Prostate gland (tissue), 2 donors: ENCODE results near the gene CRELD1. TPM values are rescaled to one million over a fixed set of nuclear protein-coding genes. Genes with fewer than 3 reads are reported as not detected.

Source experiments
- DNase-seq: peaks from one replicate; pipeline ENCODE4 v3.0.0-alpha.2; 2019; ENCODE audit warnings: low spot score
- H3K27ac ChIP-seq, 2 donors: fragments of 200-600 bp; sonication (generic); 2 replicates each; pipeline ENCODE4 v1.5.1; 2017 to 2019
- H3K27me3 ChIP-seq: fragments of 200-600 bp; sonication (generic); replicated peaks from 2 replicates; pipeline ENCODE4 v1.5.1; 2019; ENCODE audit not compliant: insufficient read depth
- H3K36me3 ChIP-seq, 2 donors: fragments of 200-600 bp; sonication (generic); 1 replicate in 1 of 2; 2 replicates in 1 of 2; pipeline versions ENCODE4 v1.5.1 to v1.8.1; 2017 to 2019
- H3K4me1 ChIP-seq: fragments of 200-600 bp; sonication (generic); replicated peaks from 2 replicates; pipeline ENCODE4 v1.5.1; 2019
- H3K4me3 ChIP-seq, 2 donors: fragments of 200-600 bp; sonication (generic); 2 replicates each; pipeline ENCODE4 v1.5.1; 2017 to 2019
- H3K9me3 ChIP-seq: fragments of 200-600 bp; sonication (generic); 2 replicates; pipeline ENCODE4 v1.5.1; 2017
- POLR2A ChIP-seq: fragments of 450-650 bp; IDR thresholded peaks from one replicate; pipeline ENCODE4 v1.6.1; 2016; ENCODE audit warnings: antibody characterized with exemption, mild to moderate bottlenecking
- POLR2AphosphoS5 ChIP-seq: sonication (generic); formaldehyde crosslinking; IDR thresholded peaks from one replicate; pipeline ENCODE4 v1.6.1; 2017; ENCODE audit warnings: antibody characterized with exemption
- WGBS: methylation state at CpG from one replicate; pipeline ENCODE4 v1.1.5; 2018; 5-methylcytosine and 5-hydroxymethylcytosine counted together
- intact Hi-C: fragments of 100-400 bp; cut with DNase I; formaldehyde crosslinking; loops from one replicate; pipeline ENCODE4 v1.14.2; 2022
- total RNA-seq, 2 donors: library from RNA; depleted of rRNA; stranded (reverse); fragments of >200 nt; gene quantifications; one replicate each; pipeline ENCODE4 v1.1.0, GENCODE V29; 2016
- TF ChIP-seq, protein P1 (sequence below), 4 experiments: fragments of 200-600 bp in 2 of 4; fragments of 450-650 bp in 2 of 4; sonication (generic) in 2 of 4; IDR thresholded peaks; 1 replicate in 3 of 4; 2 replicates in 1 of 4; pipeline ENCODE4 v1.5.1; 2016 to 2019; ENCODE audit warnings: antibody characterized with exemption in 4 of 4, mild to moderate bottlenecking in 2 of 4, moderate library complexity in 2 of 4

CRELD1 gene
- total RNA-seq, 2 donors from 2014 or later = 46.9 to 64.9 TPM

- Histone ChIP-seq H3K4me3 (no peak overlapping the region), H3K9me3 (no peaks in the 10 kb centered on the region), H3K36me3 (peaks cover 5 to 7% of the 10 kb centered on the region in 2 donors), H3K4me1 (no peaks in the 10 kb centered on the region), H3K27ac (peak overlapping the region; percentile 59 to 69), H3K27me3 (no peaks in the 10 kb centered on the region)
- TF ChIP-seq POLR2A (no peak), POLR2AphosphoS5 (peak; percentile 60)
- TF ChIP-seq, protein P1, sequence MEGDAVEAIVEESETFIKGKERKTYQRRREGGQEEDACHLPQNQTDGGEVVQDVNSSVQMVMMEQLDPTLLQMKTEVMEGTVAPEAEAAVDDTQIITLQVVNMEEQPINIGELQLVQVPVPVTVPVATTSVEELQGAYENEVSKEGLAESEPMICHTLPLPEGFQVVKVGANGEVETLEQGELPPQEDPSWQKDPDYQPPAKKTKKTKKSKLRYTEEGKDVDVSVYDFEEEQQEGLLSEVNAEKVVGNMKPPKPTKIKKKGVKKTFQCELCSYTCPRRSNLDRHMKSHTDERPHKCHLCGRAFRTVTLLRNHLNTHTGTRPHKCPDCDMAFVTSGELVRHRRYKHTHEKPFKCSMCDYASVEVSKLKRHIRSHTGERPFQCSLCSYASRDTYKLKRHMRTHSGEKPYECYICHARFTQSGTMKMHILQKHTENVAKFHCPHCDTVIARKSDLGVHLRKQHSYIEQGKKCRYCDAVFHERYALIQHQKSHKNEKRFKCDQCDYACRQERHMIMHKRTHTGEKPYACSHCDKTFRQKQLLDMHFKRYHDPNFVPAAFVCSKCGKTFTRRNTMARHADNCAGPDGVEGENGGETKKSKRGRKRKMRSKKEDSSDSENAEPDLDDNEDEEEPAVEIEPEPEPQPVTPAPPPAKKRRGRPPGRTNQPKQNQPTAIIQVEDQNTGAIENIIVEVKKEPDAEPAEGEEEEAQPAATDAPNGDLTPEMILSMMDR (IDR thresholded peaks at IDR 0.05) = no peak
- intact Hi-C loops = no loop called here
- DNase-seq = peak; percentile 49
- WGBS = 42% methylated on average over 3 of the region's 3 CpGs
These were observed 36.5 kb downstream of the CRELD1 start for GRCh38 chr3:9970020-9970652.

DNA sequence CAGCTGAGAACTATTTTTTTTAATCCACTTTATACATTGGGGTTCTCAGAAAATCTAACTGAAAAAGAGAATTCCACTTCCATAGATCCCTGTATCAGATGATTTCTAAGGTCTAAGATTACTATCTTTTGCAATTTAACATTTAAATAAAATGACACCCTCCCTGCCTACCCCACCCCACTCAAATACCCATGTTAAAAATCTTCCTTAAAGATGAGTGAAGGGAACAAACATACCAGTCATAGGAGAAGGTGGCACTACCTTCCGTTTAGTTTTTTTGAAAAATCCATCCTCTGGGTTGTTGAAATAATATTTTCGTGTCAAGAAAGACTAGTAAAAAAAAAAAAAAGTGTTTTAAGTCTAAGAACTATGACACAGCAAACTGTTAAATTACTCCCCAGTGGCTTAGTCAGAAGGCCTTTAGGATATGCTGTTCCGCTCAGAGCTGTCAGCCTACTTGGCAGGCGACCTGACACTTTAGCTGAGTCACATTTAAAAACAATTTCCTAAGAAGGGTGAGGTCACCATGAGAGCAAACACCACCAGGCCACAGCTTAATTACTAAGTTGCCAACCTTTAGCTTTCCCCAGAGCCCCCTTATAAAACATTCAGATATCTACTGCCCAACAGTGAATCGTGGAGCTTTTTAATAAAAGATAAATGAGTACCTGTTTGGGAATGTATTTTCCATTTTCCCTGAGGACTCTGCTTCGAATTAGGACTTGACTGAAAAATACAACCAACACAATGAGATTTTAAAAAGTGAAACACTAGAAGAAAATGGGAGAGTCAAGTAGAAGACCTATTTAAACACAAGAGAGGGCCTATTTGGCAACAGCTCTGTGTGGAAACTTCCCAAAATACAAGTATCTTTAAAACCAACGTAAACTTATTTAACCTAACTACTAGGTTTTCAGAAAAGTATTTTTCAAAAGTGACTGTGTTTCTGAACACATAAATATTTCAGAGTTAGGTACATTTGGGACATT is 43.4 kb downstream of the CRELD1 start:
- H3K27me3 ChIP-seq = no peaks in the 10 kb centered on the region
- H3K27ac ChIP-seq = peak overlapping the region; percentile 54 to 67
- TF ChIP-seq POLR2A = peak; percentile 5
- peak; percentile 84 for TF ChIP-seq POLR2AphosphoS5
- TF ChIP-seq, protein P1 (IDR thresholded peaks at IDR 0.05) = no peak
- peak; percentile 64 for DNase-seq
- intact Hi-C loops = no loop called here
- WGBS = 38% methylated on average over 7 of the region's 7 CpGs
- no peak overlapping the region for H3K4me3 ChIP-seq
- H3K36me3 ChIP-seq = peaks cover 5 to 7% of the 10 kb centered on the region in 2 donors
- peaks cover 3% of the 10 kb centered on the region for H3K4me1 ChIP-seq
- H3K9me3 ChIP-seq = no peaks in the 10 kb centered on the region

GRCh38 chr3:9978710-9979305 is 45.2 kb downstream of the CRELD1 start:
- no peak for DNase-seq
- TF ChIP-seq POLR2AphosphoS5 (no peak), POLR2A (no peak)
- TF ChIP-seq, protein P1 (IDR thresholded peaks at IDR 0.05) = no peak
- H3K9me3 ChIP-seq = no peaks in the 10 kb centered on the region
- no peaks in the 10 kb centered on the region for H3K36me3 ChIP-seq
- WGBS = 86% methylated on average over 8 of the region's 8 CpGs
- no peak overlapping the region for H3K4me3 ChIP-seq
- intact Hi-C loops = no loop called here
- peaks cover 3% of the 10 kb centered on the region for H3K4me1 ChIP-seq
- H3K27ac ChIP-seq = no peak overlapping the region
- no peaks in the 10 kb centered on the region for H3K27me3 ChIP-seq

DNA sequence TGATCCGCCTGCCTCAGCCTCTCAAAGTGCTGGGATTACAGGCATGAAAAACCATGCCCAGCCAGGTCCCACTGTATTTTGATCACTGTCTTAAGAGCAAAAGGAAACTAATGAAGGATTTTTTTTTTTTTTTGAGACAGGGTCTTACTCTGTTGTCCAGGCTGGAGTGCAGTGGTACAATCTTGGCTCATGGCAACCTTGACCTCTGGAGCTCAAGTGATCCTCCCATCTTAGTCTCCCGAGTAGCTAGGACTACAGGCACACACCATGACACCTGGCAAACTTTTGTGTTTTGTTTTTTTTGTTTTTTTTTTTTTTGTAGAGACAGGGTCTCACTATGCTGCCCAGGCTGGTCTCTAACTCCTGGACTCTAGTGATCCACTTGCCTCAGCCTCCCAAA is 46.6 kb downstream of the CRELD1 start:
- intact Hi-C loops = no loop called here
- DNase-seq = no peak

More for the DNA sequence above, 46.6 kb downstream of the CRELD1 start:
- TF ChIP-seq POLR2A (no peak), POLR2AphosphoS5 (no peak)
- TF ChIP-seq, protein P1 (IDR thresholded peaks at IDR 0.05) = no peak
- Histone ChIP-seq H3K27me3 (no peaks in the 10 kb centered on the region), H3K27ac (no peak overlapping the region), H3K4me1 (peaks cover 3% of the 10 kb centered on the region), H3K9me3 (no peaks in the 10 kb centered on the region), H3K4me3 (no peak overlapping the region), H3K36me3 (no peaks in the 10 kb centered on the region)
- WGBS = 92% methylated on average over 2 of the region's 2 CpGs
